Neural progenitor cell (in vitro differentiated cells): ENCODE data around the gene BCAS1.

Source experiments
- EZH2 ChIP-seq: fragments of 200-600 bp; sonication (generic); IDR thresholded peaks from 2 replicates; pipeline ENCODE4 v1.6.1; 2017; ENCODE audit warnings: antibody characterized with exemption, mild to moderate bottlenecking, moderate library complexity
- EZH2phosphoT487 ChIP-seq: fragments of 200-600 bp; sonication (generic); IDR thresholded peaks from 2 replicates; pipeline ENCODE4 v1.6.1; 2017; ENCODE audit warnings: antibody characterized with exemption
- TF ChIP-seq, protein P1 (sequence below): fragments of 200-600 bp; sonication (generic); IDR thresholded peaks from 2 replicates; pipeline ENCODE4 v1.5.1; 2017; ENCODE audit warnings: antibody characterized with exemption, mild to moderate bottlenecking

DNA sequence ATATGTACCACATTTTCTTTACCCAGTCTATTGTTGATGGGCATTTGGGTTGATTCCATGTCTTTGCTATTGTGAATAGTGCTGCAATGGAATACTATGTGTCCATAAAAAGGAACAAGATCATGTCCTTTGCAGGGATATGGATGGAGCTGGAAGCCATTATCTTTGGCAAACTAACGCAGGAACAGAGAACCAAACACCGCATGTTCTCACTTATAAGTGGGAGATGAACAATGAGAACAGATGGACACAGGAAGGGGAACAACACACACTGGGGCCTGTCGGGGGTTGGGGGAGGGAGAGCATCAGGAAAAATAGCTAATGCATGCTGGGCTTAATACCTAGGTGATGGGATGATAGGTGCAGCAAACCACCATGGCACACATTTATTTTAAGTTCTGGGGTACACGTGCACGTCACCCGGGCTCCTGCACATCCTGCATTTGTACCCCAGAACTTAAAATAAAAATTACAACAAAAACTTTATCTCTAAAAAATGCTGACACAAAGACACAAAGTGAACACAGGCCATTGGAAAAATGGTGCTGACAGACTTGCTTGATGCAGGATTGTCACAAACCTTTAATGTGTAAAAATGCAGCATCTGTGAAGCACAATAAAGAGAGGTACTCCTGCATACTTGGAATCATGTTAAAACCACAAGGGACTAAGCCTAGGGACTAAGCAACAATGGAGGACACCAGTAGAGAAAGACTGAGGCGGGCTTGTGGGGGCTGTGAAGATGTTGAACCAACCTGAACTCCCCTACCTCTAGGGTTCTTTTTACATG, 48.8 kb downstream of the BCAS1 start:
- TF ChIP-seq, protein P1, sequence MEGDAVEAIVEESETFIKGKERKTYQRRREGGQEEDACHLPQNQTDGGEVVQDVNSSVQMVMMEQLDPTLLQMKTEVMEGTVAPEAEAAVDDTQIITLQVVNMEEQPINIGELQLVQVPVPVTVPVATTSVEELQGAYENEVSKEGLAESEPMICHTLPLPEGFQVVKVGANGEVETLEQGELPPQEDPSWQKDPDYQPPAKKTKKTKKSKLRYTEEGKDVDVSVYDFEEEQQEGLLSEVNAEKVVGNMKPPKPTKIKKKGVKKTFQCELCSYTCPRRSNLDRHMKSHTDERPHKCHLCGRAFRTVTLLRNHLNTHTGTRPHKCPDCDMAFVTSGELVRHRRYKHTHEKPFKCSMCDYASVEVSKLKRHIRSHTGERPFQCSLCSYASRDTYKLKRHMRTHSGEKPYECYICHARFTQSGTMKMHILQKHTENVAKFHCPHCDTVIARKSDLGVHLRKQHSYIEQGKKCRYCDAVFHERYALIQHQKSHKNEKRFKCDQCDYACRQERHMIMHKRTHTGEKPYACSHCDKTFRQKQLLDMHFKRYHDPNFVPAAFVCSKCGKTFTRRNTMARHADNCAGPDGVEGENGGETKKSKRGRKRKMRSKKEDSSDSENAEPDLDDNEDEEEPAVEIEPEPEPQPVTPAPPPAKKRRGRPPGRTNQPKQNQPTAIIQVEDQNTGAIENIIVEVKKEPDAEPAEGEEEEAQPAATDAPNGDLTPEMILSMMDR: no peak
- TF ChIP-seq EZH2 (no peak), EZH2phosphoT487 (no peak)
